ENCODE results near the gene NOVA1. TPM values are rescaled to one million over a fixed set of nuclear protein-coding genes. Genes with fewer than 3 reads are reported as not detected.

The NOVA1 gene
- total RNA-seq, 1 donor from 2014 or later, result 1.9 TPM

DNA sequence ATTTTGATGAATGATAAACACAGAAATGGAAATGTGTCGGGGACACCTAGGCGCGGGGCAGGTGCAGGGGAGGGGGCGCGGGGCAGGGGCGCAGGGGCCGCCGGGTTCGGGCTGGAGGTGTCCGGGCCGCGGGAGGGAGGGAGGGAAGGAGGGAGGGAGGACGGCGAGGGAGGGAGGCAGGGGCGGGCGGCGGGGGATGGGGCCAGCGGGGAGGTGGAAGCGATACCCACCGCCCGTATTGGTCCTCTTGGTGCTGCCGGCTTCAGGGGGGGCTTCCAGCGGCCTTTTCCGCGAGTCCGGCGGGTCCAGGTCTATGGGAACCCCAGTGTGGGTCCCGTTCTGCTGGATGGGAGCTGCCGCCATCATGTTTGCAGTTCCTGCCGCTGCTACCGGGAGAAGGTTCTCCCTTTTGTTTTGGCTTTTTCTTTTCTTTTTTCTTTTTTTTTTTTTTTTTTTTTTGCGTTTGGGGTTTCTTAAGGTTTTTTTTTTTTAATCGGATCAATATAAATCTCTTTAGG is 703 bp downstream of the NOVA1 start:
- H3K27ac Mint-ChIP-seq (ENCODE audit: unreplicated experiment), result peak overlapping the region; percentile 68
- no peaks in the 10 kb centered on the region for H3K36me3 Mint-ChIP-seq (ENCODE audit: unreplicated experiment)
- H3K4me3 Mint-ChIP-seq (ENCODE audit: unreplicated experiment), result peak overlapping the region; percentile 91
- H3K27me3 Mint-ChIP-seq (ENCODE audit: unreplicated experiment), result peaks cover 50% of the 10 kb centered on the region
- TF ChIP-seq, protein P1, sequence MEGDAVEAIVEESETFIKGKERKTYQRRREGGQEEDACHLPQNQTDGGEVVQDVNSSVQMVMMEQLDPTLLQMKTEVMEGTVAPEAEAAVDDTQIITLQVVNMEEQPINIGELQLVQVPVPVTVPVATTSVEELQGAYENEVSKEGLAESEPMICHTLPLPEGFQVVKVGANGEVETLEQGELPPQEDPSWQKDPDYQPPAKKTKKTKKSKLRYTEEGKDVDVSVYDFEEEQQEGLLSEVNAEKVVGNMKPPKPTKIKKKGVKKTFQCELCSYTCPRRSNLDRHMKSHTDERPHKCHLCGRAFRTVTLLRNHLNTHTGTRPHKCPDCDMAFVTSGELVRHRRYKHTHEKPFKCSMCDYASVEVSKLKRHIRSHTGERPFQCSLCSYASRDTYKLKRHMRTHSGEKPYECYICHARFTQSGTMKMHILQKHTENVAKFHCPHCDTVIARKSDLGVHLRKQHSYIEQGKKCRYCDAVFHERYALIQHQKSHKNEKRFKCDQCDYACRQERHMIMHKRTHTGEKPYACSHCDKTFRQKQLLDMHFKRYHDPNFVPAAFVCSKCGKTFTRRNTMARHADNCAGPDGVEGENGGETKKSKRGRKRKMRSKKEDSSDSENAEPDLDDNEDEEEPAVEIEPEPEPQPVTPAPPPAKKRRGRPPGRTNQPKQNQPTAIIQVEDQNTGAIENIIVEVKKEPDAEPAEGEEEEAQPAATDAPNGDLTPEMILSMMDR (IDR thresholded peaks at IDR 0.05), result no peak
- no peaks in the 10 kb centered on the region for H3K9me3 Mint-ChIP-seq (ENCODE audit: unreplicated experiment)
- peak; percentile 83 for DNase-seq (ENCODE audit: extremely low spot score, unreplicated experiment)
- H3K4me1 Mint-ChIP-seq (ENCODE audit: unreplicated experiment), result peaks cover 13% of the 10 kb centered on the region

DNA sequence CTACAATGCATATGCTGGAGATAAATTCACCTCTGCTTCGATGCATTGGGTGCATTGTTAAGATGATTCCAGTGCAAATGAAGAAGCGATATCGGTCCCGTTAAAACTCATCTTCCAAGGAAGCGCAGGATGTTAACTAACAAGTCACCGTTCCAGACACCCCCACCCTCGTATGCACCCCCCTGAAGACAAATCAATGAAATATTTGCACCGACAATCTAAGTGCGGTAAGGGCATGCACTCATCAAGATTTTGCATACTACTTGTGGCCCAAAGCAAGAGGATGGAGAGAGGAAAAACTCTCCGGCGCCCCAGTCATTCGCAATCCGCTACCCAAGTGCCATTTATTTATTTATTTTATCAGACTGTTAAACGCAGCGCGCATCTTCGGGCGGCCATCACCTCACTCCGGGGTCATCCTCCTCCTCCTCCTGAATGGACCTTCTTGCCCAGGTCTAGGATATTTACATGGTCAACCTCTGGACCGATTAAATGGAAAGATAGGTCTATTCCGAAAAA is 1.2 kb downstream of the NOVA1 start:
- peaks cover 45% of the 10 kb centered on the region for H3K27me3 Mint-ChIP-seq (ENCODE audit: unreplicated experiment)
- peaks cover 13% of the 10 kb centered on the region for H3K4me1 Mint-ChIP-seq (ENCODE audit: unreplicated experiment)
- H3K27ac Mint-ChIP-seq (ENCODE audit: unreplicated experiment), result no peak overlapping the region
- H3K9me3 Mint-ChIP-seq (ENCODE audit: unreplicated experiment), result no peaks in the 10 kb centered on the region
- H3K4me3 Mint-ChIP-seq (ENCODE audit: unreplicated experiment), result peak overlapping the region; percentile 82
- TF ChIP-seq, protein P1 (IDR thresholded peaks at IDR 0.05), result no peak
- no peak for DNase-seq (ENCODE audit: extremely low spot score, unreplicated experiment)
- H3K36me3 Mint-ChIP-seq (ENCODE audit: unreplicated experiment), result no peaks in the 10 kb centered on the region

DNA sequence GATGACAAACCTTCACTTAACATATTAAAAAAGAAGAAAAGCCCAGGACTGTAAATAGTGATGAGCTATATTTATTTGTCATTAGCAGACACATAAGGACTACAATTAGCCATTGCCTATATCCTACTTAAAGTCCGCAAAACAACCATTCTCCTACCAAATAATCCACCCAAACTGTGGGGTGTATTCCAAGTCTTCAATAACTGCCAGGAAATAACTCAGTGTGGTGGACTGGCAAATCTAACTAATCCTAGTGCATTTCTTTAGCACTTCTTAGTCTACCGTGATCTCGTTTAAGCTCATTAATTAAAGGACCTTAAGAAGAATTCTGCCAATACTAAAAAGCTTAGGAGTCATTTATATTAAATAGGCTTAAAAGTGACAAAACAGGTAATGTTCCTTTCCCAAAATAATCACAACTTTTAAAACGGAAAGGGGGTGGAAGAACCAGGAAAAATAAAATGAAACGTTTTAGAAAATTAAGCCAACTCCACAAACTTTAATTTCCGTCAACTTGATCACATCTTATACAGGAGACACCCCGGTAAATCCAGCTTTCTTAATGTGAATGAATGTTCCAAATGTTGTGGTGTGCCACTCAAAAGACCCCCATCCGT is 1.8 kb downstream of the NOVA1 start:
- Mint-ChIP-seq H3K4me1 (ENCODE audit: unreplicated experiment) (peaks cover 13% of the 10 kb centered on the region), H3K9me3 (ENCODE audit: unreplicated experiment) (no peaks in the 10 kb centered on the region), H3K27ac (ENCODE audit: unreplicated experiment) (no peak overlapping the region), H3K36me3 (ENCODE audit: unreplicated experiment) (no peaks in the 10 kb centered on the region), H3K4me3 (ENCODE audit: unreplicated experiment) (peak overlapping the region; percentile 82), H3K27me3 (ENCODE audit: unreplicated experiment) (peaks cover 42% of the 10 kb centered on the region)
- TF ChIP-seq, protein P1 (IDR thresholded peaks at IDR 0.05), result no peak
- DNase-seq (ENCODE audit: extremely low spot score, unreplicated experiment), result no peak

DNA sequence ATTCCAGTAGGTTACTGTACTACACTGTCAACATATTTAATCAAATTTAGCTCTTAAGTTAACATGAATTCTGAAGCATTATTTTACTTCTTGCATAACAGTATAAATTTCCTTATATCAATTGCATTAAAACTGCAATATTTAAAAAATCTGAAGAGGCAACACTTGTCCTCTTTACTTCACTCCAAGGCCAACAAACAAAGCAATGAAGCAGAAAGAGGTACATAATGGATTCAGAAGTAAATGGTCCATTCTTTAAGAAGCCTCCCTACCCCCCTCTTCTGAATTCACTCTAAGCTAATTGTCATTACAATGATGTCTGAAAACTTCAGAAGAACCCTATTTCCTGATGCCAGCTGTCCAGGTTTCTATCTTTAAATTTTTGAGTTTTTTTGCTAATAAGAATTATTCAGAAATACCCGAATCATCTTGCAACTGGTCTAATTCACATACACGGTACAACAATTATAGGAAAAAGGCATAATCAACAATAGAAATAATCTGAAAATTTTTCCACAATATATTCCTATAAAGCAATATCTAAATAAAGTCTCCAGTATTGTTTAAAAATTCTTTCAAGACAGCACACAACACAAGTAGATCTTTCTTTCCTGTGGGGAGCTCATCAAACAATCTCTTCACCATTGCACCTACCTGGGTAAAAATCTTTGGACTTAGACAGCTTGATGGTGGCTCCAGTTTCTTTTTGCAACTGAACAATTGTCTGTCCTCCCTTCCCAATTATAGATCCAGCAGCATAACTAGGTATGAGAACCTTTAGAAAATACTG is 2.9 kb downstream of the NOVA1 start:
- TF ChIP-seq, protein P1 (IDR thresholded peaks at IDR 0.05), result no peak
- Mint-ChIP-seq H3K36me3 (ENCODE audit: unreplicated experiment) (no peaks in the 10 kb centered on the region), H3K27ac (ENCODE audit: unreplicated experiment) (no peak overlapping the region), H3K27me3 (ENCODE audit: unreplicated experiment) (peaks cover 35% of the 10 kb centered on the region), H3K4me1 (ENCODE audit: unreplicated experiment) (peaks cover 13% of the 10 kb centered on the region), H3K9me3 (ENCODE audit: unreplicated experiment) (no peaks in the 10 kb centered on the region), H3K4me3 (ENCODE audit: unreplicated experiment) (no peak overlapping the region)
- no peak for DNase-seq (ENCODE audit: extremely low spot score, unreplicated experiment)

DNA sequence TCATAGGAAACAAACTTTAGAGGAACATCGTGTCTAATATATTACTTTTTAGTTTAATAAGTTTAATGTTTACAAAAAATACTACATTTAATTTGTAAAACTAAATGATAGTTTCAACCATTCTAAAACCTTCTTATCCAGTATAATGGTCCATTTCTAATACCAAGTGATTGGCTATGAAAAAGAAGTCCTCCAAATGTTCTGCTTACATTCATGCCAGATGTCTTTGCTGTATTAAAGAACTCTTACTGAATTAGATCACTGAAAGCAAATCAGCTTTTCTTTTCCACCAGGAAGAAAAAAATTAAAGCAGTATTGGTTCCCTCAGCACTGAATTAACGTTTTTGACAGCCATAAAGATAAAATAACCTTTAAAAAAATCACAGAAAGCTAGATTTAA is 3.7 kb downstream of the NOVA1 start:
- DNase-seq (ENCODE audit: extremely low spot score, unreplicated experiment), result no peak
- Mint-ChIP-seq H3K4me1 (ENCODE audit: unreplicated experiment) (peaks cover 13% of the 10 kb centered on the region), H3K27ac (ENCODE audit: unreplicated experiment) (no peak overlapping the region), H3K4me3 (ENCODE audit: unreplicated experiment) (no peak overlapping the region), H3K36me3 (ENCODE audit: unreplicated experiment) (no peaks in the 10 kb centered on the region), H3K27me3 (ENCODE audit: unreplicated experiment) (peaks cover 27% of the 10 kb centered on the region), H3K9me3 (ENCODE audit: unreplicated experiment) (no peaks in the 10 kb centered on the region)
- TF ChIP-seq, protein P1 (IDR thresholded peaks at IDR 0.05), result no peak
